GM19023 (cell line): Measurements from ENCODE around the gene NEDD4.
"Not testable (repeated sequence)": the region's sequence is repeated elsewhere in the genome, so short reads cannot be mapped to it uniquely, and the experiment has no call there.

Source experiments
- ATAC-seq: cut with Tn5 transposase; IDR thresholded peaks from one replicate; pipeline ENCODE4 v1.9.1; 2021; ENCODE audit warnings: mild to moderate bottlenecking, moderate library complexity; ENCODE audit not compliant: unreplicated experiment

NEDD4 gene

DNA sequence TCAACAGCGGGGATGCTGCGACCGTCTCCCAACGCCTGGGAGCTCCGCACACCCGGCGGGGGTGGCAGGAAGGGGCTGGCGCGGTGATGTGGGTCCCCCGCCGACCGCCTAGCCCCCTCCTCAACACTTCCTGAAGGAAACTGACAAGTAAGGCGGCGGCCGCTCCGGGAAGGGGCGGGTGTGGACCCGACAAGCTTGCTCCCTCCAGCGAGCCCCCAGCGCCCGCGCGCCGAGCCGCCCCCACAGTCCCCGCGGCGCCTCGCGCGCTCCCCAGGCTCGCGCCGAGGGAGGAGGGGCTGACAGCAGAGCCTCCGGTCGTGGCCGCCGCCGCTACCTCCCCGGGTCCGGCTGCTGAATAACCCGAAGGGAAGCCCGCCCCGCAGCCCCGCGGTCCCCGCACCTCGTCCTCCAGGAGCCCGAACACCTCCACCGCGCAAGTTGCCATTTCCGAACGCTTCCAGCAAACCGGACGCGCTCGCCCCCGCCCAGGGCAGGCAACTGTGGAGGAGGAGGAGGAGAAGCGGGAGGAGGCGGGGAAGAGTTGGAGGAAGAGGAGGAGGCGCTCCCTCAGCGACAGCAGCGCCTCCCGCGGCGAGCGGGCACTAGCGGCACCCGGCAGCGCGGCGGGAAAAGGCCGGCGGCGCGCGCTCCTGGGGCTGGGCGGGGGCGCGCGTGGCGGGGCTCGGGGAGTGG lies at the start of gene NEDD4:
NEDD4 (minus strand) TSS at position 502 of the 693 bp plus-strand sequence; CDS start at position 445, 57 bp downstream.
- peak; percentile 92 for ATAC-seq

- no peak for ATAC-seq
These were observed 49.1 kb upstream of the NEDD4 start for GRCh38 chr15:56042498-56042897.

DNA sequence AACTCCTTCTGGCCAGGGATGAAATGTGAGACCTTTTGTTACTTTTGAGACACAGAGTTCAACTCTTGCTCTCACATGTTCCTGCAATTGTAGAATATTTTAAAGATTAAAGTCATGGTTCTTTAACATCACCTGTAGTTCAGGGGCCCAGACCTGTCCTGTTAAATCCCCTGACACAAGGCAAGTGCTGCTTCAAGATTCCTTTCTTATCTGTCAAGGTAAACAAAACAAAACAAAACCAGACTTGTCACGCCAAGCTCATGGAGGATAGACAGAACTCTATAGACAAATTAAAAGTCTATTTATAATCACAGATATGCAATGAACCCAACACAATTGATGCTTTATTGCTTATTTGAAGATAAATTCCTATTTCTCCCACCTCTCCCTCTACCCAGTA lies 48.6 kb upstream of the NEDD4 start:
- ATAC-seq: no peak

- ATAC-seq: no peak
These were observed 46.9 kb upstream of the NEDD4 start for GRCh38 chr15:56040081-56041035.

DNA sequence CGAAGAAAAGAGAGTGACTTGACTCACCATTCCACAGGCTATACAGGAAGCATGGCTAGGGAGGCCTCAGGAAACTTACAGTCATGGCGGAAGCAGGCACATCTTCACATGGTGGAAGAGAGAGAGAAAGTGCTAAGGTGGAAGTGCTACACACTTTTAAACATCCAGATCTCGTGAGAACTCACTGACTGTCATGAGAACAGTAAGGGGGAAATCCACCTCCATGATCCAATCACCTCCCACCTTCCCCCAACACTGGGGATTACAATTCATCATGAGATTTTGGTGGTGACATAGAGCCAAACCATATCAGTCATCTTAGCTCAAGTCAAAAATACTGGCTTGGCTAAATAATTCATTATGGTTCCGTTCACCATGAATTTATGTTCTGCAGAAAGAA lies 45.3 kb upstream of the NEDD4 start:
- ATAC-seq: no peak

GRCh38 chr15:56038015-56038414 lies 44.6 kb upstream of the NEDD4 start:
- ATAC-seq: no peak

- no peak for ATAC-seq
These were observed 43.2 kb upstream of the NEDD4 start for GRCh38 chr15:56036546-56037067.

DNA sequence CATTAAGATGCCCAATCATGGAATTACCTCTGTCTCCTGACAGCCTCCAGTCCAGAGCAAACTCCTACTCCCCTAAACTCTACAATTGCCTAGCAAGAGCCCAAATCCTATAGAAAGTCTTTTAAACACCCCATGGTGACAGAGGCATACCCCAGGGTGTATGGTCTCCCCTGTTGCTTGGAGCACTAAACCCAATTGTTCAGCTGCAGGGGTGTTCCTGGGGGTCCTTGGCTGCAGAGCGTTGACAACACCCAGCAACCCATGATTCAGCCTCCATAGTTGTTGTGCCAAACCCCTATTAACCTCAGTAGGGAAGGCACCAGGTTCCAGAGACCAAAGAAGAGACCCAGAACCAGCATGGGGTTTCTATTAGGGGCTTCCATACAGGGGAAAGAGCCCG lies 41.8 kb upstream of the NEDD4 start:
- ATAC-seq: no peak

- ATAC-seq: no peak
These were observed 41.1 kb upstream of the NEDD4 start for GRCh38 chr15:56034514-56034913.

GRCh38 chr15:56032373-56032772 lies 39.0 kb upstream of the NEDD4 start:
- no peak for ATAC-seq

DNA sequence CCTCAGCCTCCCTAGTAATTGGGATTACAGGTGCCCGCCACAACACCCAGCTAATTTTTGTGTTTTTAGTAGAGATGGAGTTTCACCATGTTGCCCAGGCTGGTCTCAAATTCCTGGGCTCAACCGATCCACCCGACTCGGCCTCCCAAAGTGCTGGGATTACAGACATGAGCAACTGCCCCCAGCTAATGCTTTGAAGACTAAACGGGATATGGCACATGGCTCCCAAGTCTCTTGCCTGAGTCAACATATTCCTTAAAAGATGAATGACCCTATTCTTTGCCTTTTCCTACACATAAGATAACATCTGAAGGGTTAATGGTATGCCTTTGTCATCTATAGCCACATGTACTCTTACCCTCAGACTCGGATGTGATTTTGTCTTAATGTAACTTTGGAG lies 38.4 kb upstream of the NEDD4 start:
- no peak for ATAC-seq

- no peak for ATAC-seq
These were observed 38.0 kb upstream of the NEDD4 start for GRCh38 chr15:56031402-56031801.

GRCh38 chr15:56028430-56028829 lies 35.0 kb upstream of the NEDD4 start:
- no peak for ATAC-seq

GRCh38 chr15:56023160-56023559 lies 29.7 kb upstream of the NEDD4 start:
- not testable (repeated sequence) for ATAC-seq

DNA sequence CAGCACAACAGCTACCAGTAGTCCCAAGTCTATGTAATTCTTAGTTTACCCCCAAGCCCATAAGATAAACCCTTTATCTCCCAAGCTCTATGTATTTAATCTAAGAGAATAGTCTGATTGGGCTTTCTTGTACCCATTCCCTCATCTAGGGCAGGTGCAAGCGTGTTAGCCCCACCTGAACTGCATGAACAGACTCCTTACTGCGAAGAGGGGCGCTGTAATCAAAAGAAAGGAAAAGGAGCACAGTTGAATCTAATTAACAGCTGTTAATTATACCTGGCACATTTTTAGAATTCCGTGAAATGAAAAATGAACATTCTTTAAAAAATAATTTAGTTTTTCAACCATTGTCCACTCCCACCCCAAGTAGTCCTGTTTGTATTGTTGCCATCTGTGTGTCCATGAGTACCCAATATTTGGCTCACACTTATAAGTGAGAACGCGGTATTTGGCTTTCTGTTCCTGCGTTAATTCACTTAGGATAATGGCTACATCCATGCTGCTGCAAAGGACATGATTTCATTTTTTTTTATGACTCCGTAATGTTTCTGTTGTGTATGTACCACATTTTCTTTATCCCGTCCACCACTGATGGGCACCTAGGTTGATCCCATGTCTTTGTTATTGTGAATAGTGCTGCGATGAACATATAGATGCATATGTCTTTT lies 26.5 kb upstream of the NEDD4 start:
- no peak for ATAC-seq

DNA sequence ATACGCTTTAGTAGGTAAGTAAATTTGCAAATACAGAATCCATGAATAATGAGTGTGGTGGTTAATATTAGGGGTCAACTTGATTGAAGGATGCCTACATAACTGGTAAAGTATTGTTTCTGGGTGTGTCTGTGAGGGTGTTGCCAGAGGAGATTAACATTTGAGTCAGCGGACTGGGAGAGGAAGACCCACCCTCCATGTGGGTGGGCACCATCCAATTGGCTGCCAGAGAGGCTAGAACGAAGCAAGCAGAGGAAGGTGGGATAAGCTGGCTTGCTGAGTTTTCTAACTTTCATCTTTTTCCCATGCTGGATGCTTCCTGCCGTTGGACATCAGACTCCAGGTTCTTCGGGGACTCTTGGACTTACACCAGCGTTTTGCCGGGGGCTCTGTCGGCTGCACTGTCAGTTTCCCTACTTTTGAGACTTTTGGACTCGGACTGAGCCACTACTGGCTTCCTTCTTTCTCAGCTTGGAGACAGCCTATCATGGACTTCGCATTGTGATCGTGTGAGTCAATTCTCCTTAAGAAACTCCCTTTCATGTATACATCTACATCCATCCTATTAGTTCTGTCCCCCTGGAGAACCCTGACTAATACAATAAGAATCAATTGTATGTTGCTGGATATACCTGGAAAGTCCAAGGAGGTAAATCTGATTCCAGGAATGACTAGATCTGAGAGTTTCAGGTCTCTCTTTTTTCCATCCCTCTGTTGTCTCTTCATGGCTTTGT lies 25.8 kb upstream of the NEDD4 start:
- ATAC-seq: no peak

DNA sequence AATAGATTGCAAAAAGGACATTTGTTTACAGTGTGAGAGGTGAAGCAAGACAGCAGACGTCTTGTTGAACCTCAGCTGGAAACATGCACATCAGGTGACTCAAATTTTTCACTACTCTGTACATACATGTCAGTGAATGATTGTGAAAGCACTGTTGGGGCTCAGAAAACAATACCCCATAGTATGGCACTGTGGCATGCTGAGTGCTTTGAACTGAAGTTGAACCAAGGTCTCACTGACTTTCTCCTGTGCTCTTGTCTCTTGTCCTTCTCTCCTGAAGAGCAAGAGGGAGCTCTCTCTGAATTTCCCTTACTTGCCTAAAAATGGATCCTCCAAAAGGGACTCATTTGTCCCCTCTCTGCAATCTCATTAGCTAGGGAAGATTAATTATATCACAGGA lies 24.5 kb upstream of the NEDD4 start:
- no peak for ATAC-seq

DNA sequence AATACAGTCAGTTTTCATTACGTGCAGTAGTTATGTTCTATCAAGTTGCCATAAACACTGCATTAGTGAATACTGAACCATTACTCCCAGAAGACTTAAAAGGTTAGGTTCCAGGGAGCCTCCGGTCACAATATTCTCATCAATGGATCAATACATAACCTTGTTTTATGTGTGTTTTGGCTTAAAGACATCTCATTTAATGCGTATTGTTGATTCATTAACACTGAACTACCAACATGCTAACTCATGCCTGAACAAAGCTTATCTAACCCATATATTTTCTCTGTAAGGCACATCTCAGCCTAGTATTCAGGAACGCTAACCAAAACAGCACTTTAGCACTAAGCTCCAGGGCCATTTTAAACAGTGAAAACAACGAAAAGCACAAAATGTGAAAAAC lies 24.1 kb upstream of the NEDD4 start:
- ATAC-seq: no peak

- no peak for ATAC-seq
These were observed 22.9 kb upstream of the NEDD4 start for GRCh38 chr15:56016281-56016680.

- ATAC-seq: no peak
These were observed 21.3 kb upstream of the NEDD4 start for GRCh38 chr15:56014677-56015076.

DNA sequence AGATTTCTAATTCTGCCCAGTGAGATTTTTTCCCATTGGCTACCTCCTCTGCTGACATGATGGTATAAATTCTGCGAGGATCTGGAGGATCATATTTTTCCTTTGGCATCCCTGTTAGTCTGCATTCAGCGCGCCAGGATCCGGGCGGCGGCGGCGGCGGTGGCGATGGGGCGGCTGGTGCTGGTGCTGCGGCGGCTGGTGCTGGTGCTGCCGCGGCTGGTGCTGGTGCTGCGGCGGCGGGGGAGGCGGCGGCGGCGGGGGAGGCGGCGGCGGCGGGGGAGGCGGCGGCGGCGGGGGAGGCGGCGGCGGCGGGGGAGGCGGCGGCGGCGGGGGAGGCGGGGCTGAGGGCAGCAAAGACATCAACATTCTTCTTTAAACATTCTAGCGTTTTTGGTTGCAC lies 13.6 kb upstream of the NEDD4 start:
- ATAC-seq: not testable (repeated sequence)
